GM18508 (cell line): ENCODE measurements around the gene PUM1.

Experiments used
- ATAC-seq: cut with Tn5 transposase; IDR thresholded peaks from one replicate; pipeline ENCODE4 v1.9.1; 2021; ENCODE audit warnings: moderate number of reproducible peaks; ENCODE audit not compliant: insufficient read depth, unreplicated experiment

Gene PUM1

GRCh38 chr1:30898031-30898815, 167.3 kb downstream of the PUM1 start:
- no peak for ATAC-seq

- ATAC-seq, result no peak
Measured at GRCh38 chr1:30896905-30897304, 168.6 kb downstream of the PUM1 start.

GRCh38 chr1:30895944-30896660, 169.4 kb downstream of the PUM1 start:
- no peak for ATAC-seq

- no peak for ATAC-seq
Measured at GRCh38 chr1:30895382-30895943, 170.1 kb downstream of the PUM1 start.

- ATAC-seq, result no peak
Measured at GRCh38 chr1:30894508-30894973, 171.0 kb downstream of the PUM1 start.

- no peak for ATAC-seq
Measured at GRCh38 chr1:30893776-30894507, 171.6 kb downstream of the PUM1 start.

- ATAC-seq, result no peak
Measured at GRCh38 chr1:30892671-30893073, 172.8 kb downstream of the PUM1 start.

- no peak for ATAC-seq
Measured at GRCh38 chr1:30891227-30891552, 174.3 kb downstream of the PUM1 start.

- ATAC-seq, result no peak
Measured at GRCh38 chr1:30890502-30891226, 174.9 kb downstream of the PUM1 start.

GRCh38 chr1:30889511-30889910, 176.0 kb downstream of the PUM1 start:
- no peak for ATAC-seq

GRCh38 chr1:30888975-30889374, 176.5 kb downstream of the PUM1 start:
- ATAC-seq, result no peak

- ATAC-seq, result no peak
Measured at GRCh38 chr1:30888391-30888790, 177.1 kb downstream of the PUM1 start.

- ATAC-seq, result no peak
Measured at GRCh38 chr1:30887485-30888315, 177.8 kb downstream of the PUM1 start.

- no peak for ATAC-seq
Measured at GRCh38 chr1:30886710-30887428, 178.6 kb downstream of the PUM1 start.

GRCh38 chr1:30885570-30886522, 179.7 kb downstream of the PUM1 start:
- ATAC-seq, result no peak

GRCh38 chr1:30884723-30885122, 180.8 kb downstream of the PUM1 start:
- ATAC-seq, result no peak

GRCh38 chr1:30883389-30884172, 181.9 kb downstream of the PUM1 start:
- ATAC-seq, result no peak
